Measurements from ENCODE around the gene KLF15.

GRCh38 chr3:126343649-126344035 lies 13.6 kb downstream of the KLF15 start:
- no peak for TF ChIP-seq CTCF (IDR thresholded peaks at IDR 0.05)
- TF ChIP-seq POLR2A (IDR thresholded peaks at IDR 0.05): no peak
- no peak for TF ChIP-seq POLR2AphosphoS5 (IDR thresholded peaks at IDR 0.05; ENCODE audit: insufficient read depth in 1 of 2, low read depth in 1 of 2)

Measured in vagina (tissue), 2 donors.